Fibroblast of lung (primary cell): ENCODE results near the gene TBL3. TPM values are rescaled to one million over a fixed set of nuclear protein-coding genes. Genes with fewer than 3 reads are reported as not detected.
A peak's percentile ranks its signal among the peaks of the same experiment; 100 is the strongest.

Experiments
- DNase-seq, 2 donors: peaks; one replicate each; pipeline versions ENCODE4 v3.0.0 to v3.0.0-alpha.2; 2010; ENCODE audit warnings: low read depth in 2 of 2
- H2AFZ ChIP-seq: 2 replicates; pipeline ENCODE4 v1.5.1; 2012; ENCODE audit warnings: low read length, control low read depth, inconsistent platforms
- H3K27ac ChIP-seq: 2 replicates; pipeline ENCODE4 v1.5.1; 2011; ENCODE audit warnings: low read length, control low read depth; ENCODE audit not compliant: insufficient read depth
- H3K27me3 ChIP-seq: 2 replicates; pipeline ENCODE4 v1.5.1; 2011; ENCODE audit warnings: mild to moderate bottlenecking, low read length; ENCODE audit not compliant: control insufficient read depth, insufficient read depth
- H3K36me3 ChIP-seq: 2 replicates; pipeline ENCODE4 v1.5.1; 2011; ENCODE audit warnings: low read length; ENCODE audit not compliant: control insufficient read depth, insufficient read depth
- H3K4me1 ChIP-seq: 2 replicates; pipeline ENCODE4 v1.5.1; 2011; ENCODE audit warnings: low read length; ENCODE audit not compliant: control insufficient read depth, insufficient read depth; ENCODE audit errors: extremely low read depth
- H3K4me2 ChIP-seq: 2 replicates; pipeline ENCODE4 v1.5.1; 2011; ENCODE audit warnings: low read length, control low read depth; ENCODE audit not compliant: insufficient read depth; ENCODE audit errors: extremely low read depth
- H3K4me3 ChIP-seq, 4 experiments: fragments of 200-600 bp in 1 of 4; sonication (generic) in 1 of 4; replicated peaks in 1 of 4; 2 replicates each; pipeline ENCODE4 v1.5.1; 2011 to 2016; ENCODE audit warnings: low read length in 4 of 4, low read depth in 3 of 4, mild to moderate bottlenecking in 3 of 4, control low read depth in 2 of 4, inconsistent platforms in 1 of 4, mixed read lengths in 1 of 4; ENCODE audit not compliant: insufficient read depth in 1 of 4; ENCODE audit errors: control extremely low read depth in 1 of 4
- H3K79me2 ChIP-seq: 2 replicates; pipeline ENCODE4 v1.5.1; 2012; ENCODE audit warnings: mild to moderate bottlenecking, low read length, inconsistent platforms; ENCODE audit not compliant: control insufficient read depth, insufficient read depth
- H3K9ac ChIP-seq: 2 replicates; pipeline ENCODE4 v1.5.1; 2011; ENCODE audit warnings: mild to moderate bottlenecking, low read length, control low read depth; ENCODE audit not compliant: insufficient read depth
- H3K9me3 ChIP-seq: 2 replicates; pipeline ENCODE4 v1.5.1; 2012; ENCODE audit warnings: low read depth, low read length; ENCODE audit not compliant: control insufficient read depth, insufficient read depth
- H4K20me1 ChIP-seq: 2 replicates; pipeline ENCODE4 v1.5.1; 2011; ENCODE audit warnings: low read length; ENCODE audit not compliant: control insufficient read depth, insufficient read depth; ENCODE audit errors: extremely low read depth
- EZH2 ChIP-seq: IDR thresholded peaks from 2 replicates; pipeline ENCODE4 v1.5.1; 2012; ENCODE audit warnings: low read length, control low read depth, mild to moderate bottlenecking; ENCODE audit errors: missing control alignments
- polyA plus RNA-seq, 2 donors: library from polyadenylated mRNA; depleted of rRNA in 1 of 2; stranded (reverse) in 1 of 2; unstranded in 1 of 2; fragments of >200 nt; gene quantifications; 2 replicates each; pipeline ENCODE4 v1.2.1, GENCODE V29; 2011 to 2012; ENCODE audit warnings: missing spikeins in 1 of 2
- total RNA-seq: library from RNA; depleted of rRNA; stranded (reverse); fragments of >200 nt; gene quantifications from 2 replicates; pipeline ENCODE4 v1.2.1, GENCODE V29; 2014
- TF ChIP-seq, protein P1 (sequence below), 2 donors: IDR thresholded peaks in 1 of 2; conservative IDR thresholded peaks in 1 of 2; 1 replicate in 1 of 2; 2 replicates in 1 of 2; pipeline ENCODE4 v1.5.1; 2011 to 2012; ENCODE audit warnings: low read length in 2 of 2, control low read depth in 1 of 2, inconsistent platforms in 1 of 2, low read depth in 1 of 2, mild to moderate bottlenecking in 1 of 2

TBL3 gene
- total and polyA plus RNA-seq, 2 donors (not counting 1 experiment from before 2014, with no cell fraction given), result 14.6 to 20.0 TPM

DNA sequence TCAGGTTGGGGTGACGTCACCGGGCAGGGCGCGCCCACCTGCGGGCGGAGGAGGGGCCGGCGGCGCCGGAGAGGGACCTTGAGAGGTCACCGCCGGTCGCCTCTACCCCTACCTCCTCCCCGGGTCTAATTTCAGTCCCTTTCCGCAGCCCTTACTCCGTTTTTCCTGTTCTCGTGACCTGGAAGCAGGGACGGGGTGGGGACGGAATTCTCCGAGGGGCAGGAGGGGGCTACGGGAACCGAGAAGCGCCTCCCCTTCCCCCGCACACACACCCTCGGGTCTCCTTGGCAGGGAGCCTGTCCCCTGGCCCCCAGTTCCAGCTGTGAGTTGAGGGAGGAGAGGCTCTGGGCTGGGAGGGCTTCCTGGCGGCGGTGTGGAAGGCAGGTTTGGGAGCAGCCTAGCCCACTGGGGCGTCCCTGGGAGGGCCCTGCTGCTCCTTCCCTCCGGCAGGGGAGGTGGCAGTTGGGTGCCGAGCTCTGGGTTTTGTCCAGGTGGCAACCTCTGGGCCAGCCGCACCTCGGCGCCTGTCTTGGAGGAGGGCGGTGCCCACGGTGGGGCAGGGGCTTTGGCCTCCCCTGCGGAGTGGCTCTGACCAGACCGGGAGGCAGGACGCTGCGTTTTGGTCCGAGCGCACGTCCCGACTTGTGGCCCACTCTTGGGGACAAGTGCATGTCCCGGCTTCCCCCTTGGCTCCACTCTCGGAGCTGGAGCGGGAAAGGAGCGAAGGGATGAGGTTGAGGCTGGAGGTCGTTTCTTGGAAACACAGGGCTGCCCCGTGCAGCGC lies 18.7 kb downstream of the TBL3 start:
- Histone ChIP-seq H3K27ac (no peak overlapping the region), H3K4me2 (peak overlapping the region; percentile 51), H3K4me3 (peak overlapping the region in 3 of 4 experiments; percentile 21 to 39 (median 37))

DNA sequence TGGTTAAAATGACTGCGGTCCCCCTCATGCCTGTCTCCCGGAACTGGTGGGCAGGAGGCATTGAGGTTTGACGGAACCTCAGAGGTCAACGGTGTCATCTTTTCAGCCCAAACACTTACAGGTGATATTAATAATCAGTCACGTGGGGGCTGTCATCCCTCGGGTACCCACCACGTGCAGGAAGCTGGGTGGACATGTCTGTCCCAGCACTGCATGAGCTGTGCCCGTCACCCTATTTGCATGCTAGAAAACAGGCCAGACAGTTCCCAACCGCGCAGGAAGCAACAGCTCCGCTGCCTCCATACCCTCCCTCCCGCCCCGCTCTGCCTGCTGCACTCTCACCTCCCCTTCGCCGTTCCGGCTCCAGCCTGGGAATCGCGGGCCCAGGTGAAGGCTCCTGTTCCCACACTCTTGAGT lies 19.3 kb downstream of the TBL3 start:
- Histone ChIP-seq H3K27me3 (peaks cover 21% of the 10 kb centered on the region), H3K9me3 (no peaks in the 10 kb centered on the region), H3K4me1 (peaks cover 7% of the 10 kb centered on the region), H3K27ac (no peak overlapping the region), H2AFZ (no peak overlapping the region), H3K36me3 (peaks cover 9% of the 10 kb centered on the region), H3K4me3 (no peak overlapping the region), H3K9ac (no peak overlapping the region), H3K79me2 (no peaks in the 10 kb centered on the region), H3K4me2 (peak overlapping the region; percentile 25), H4K20me1 (no peaks in the 10 kb centered on the region)
- TF ChIP-seq, protein P1, sequence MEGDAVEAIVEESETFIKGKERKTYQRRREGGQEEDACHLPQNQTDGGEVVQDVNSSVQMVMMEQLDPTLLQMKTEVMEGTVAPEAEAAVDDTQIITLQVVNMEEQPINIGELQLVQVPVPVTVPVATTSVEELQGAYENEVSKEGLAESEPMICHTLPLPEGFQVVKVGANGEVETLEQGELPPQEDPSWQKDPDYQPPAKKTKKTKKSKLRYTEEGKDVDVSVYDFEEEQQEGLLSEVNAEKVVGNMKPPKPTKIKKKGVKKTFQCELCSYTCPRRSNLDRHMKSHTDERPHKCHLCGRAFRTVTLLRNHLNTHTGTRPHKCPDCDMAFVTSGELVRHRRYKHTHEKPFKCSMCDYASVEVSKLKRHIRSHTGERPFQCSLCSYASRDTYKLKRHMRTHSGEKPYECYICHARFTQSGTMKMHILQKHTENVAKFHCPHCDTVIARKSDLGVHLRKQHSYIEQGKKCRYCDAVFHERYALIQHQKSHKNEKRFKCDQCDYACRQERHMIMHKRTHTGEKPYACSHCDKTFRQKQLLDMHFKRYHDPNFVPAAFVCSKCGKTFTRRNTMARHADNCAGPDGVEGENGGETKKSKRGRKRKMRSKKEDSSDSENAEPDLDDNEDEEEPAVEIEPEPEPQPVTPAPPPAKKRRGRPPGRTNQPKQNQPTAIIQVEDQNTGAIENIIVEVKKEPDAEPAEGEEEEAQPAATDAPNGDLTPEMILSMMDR (conservative IDR thresholded peaks at IDR 0.05 in 1 of 2, IDR thresholded peaks at IDR 0.05 in 1 of 2; ENCODE audit: low read depth in 1 of 2, low read length in 2 of 2), result no peak
- peak; percentile 41 for TF ChIP-seq EZH2
- DNase-seq, result no peak

More for the DNA sequence above, 18.7 kb downstream of the TBL3 start:
- H3K4me1 ChIP-seq, result peaks cover 7% of the 10 kb centered on the region
- TF ChIP-seq EZH2, result peak; percentile 99
- TF ChIP-seq, protein P1 (conservative IDR thresholded peaks at IDR 0.05 in 1 of 2, IDR thresholded peaks at IDR 0.05 in 1 of 2; ENCODE audit: low read depth in 1 of 2, low read length in 2 of 2), result no peak
- no peak for DNase-seq
- peaks cover 21% of the 10 kb centered on the region for H3K27me3 ChIP-seq
- H3K79me2 ChIP-seq, result peaks cover 3% of the 10 kb centered on the region
- H3K9ac ChIP-seq, result no peak overlapping the region
- H3K9me3 ChIP-seq, result no peaks in the 10 kb centered on the region
- no peak overlapping the region for H2AFZ ChIP-seq
- peaks cover 14% of the 10 kb centered on the region for H3K36me3 ChIP-seq
- H4K20me1 ChIP-seq, result no peaks in the 10 kb centered on the region

DNA sequence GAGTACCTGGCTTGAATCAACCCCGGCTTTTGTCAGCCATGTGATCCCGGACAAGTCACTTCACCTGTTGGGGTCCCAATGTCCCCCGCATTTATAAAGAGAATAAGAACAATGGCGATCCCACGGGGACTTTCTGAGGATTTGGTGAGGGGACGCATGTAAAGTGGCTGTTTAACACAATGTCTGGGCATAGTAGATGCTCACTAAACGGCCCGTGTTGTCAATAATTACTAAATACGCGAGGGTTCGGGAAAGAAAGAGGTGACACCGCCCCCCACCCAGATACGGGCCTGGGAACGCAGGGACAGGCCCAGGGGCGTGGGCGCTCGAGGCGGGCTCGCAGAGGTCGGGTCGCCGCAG lies 19.7 kb downstream of the TBL3 start:
- peaks cover 5% of the 10 kb centered on the region for H3K36me3 ChIP-seq
- H3K27me3 ChIP-seq, result peaks cover 21% of the 10 kb centered on the region
- H3K9ac ChIP-seq, result no peak overlapping the region
- peak overlapping the region; percentile 68 for H3K4me2 ChIP-seq
- no peak for DNase-seq
- peak overlapping the region in 3 of 4 experiments; percentile 13 to 36 (median 15) for H3K4me3 ChIP-seq
- no peaks in the 10 kb centered on the region for H4K20me1 ChIP-seq
- no peak for TF ChIP-seq EZH2
- no peak overlapping the region for H3K27ac ChIP-seq
- peaks cover 7% of the 10 kb centered on the region for H3K4me1 ChIP-seq
- no peaks in the 10 kb centered on the region for H3K79me2 ChIP-seq
- peak overlapping the region; percentile 75 for H2AFZ ChIP-seq
- no peaks in the 10 kb centered on the region for H3K9me3 ChIP-seq
